ENCODE data around the gene EEPD1.

EEPD1 gene

GRCh38 chr7:36129048-36129534 is 24.0 kb upstream of the EEPD1 start:
- Histone ChIP-seq H3K9me3 (ENCODE audit: control insufficient read depth in 1 of 2, low read length in 2 of 2) (no peaks in the 10 kb centered on the region), H3K9ac (ENCODE audit: low read depth in 1 of 2, low read length in 2 of 2) (peak overlapping the region in 1 of 2 donors; percentile 18), H3K4me1 (ENCODE audit: control insufficient read depth in 1 of 2, insufficient read depth in 2 of 2, low read length in 2 of 2) (peaks cover 19 to 20% of the 10 kb centered on the region in 2 donors), H3K27ac (ENCODE audit: low read depth, low read length) (peak overlapping the region; percentile 33), H3K4me3 (ENCODE audit: low read depth in 1 of 2, low read length in 2 of 2) (peak overlapping the region; percentile 36 to 44), H3K27me3 (ENCODE audit: control insufficient read depth in 1 of 2, insufficient read depth in 2 of 2, low read length in 2 of 2) (no peaks in the 10 kb centered on the region), H3K36me3 (ENCODE audit: control insufficient read depth in 1 of 2, insufficient read depth in 2 of 2, low read length in 2 of 2) (no peaks in the 10 kb centered on the region)

GRCh38 chr7:36130236-36130945 is 22.7 kb upstream of the EEPD1 start:
- H3K9ac ChIP-seq (ENCODE audit: low read depth in 1 of 2, low read length in 2 of 2), result no peak overlapping the region
- no peaks in the 10 kb centered on the region for H3K27me3 ChIP-seq (ENCODE audit: control insufficient read depth in 1 of 2, insufficient read depth in 2 of 2, low read length in 2 of 2)
- no peaks in the 10 kb centered on the region for H3K9me3 ChIP-seq (ENCODE audit: control insufficient read depth in 1 of 2, low read length in 2 of 2)
- H3K4me3 ChIP-seq (ENCODE audit: low read depth in 1 of 2, low read length in 2 of 2), result no peak overlapping the region
- peaks cover 19 to 20% of the 10 kb centered on the region in 2 donors for H3K4me1 ChIP-seq (ENCODE audit: control insufficient read depth in 1 of 2, insufficient read depth in 2 of 2, low read length in 2 of 2)
- H3K27ac ChIP-seq (ENCODE audit: low read depth, low read length), result no peak overlapping the region
- H3K36me3 ChIP-seq (ENCODE audit: control insufficient read depth in 1 of 2, insufficient read depth in 2 of 2, low read length in 2 of 2), result no peaks in the 10 kb centered on the region

GRCh38 chr7:36131026-36131425 is 22.0 kb upstream of the EEPD1 start:
- Histone ChIP-seq H3K4me1 (ENCODE audit: control insufficient read depth in 1 of 2, insufficient read depth in 2 of 2, low read length in 2 of 2) (peaks cover 19 to 20% of the 10 kb centered on the region in 2 donors), H3K9me3 (ENCODE audit: control insufficient read depth in 1 of 2, low read length in 2 of 2) (no peaks in the 10 kb centered on the region), H3K36me3 (ENCODE audit: control insufficient read depth in 1 of 2, insufficient read depth in 2 of 2, low read length in 2 of 2) (no peaks in the 10 kb centered on the region), H3K27ac (ENCODE audit: low read depth, low read length) (no peak overlapping the region), H3K4me3 (ENCODE audit: low read depth in 1 of 2, low read length in 2 of 2) (no peak overlapping the region), H3K9ac (ENCODE audit: low read depth in 1 of 2, low read length in 2 of 2) (no peak overlapping the region), H3K27me3 (ENCODE audit: control insufficient read depth in 1 of 2, insufficient read depth in 2 of 2, low read length in 2 of 2) (no peaks in the 10 kb centered on the region)

GRCh38 chr7:36131499-36131898 is 21.6 kb upstream of the EEPD1 start:
- Histone ChIP-seq H3K4me1 (ENCODE audit: control insufficient read depth in 1 of 2, insufficient read depth in 2 of 2, low read length in 2 of 2) (peaks cover 19 to 20% of the 10 kb centered on the region in 2 donors), H3K9ac (ENCODE audit: low read depth in 1 of 2, low read length in 2 of 2) (no peak overlapping the region), H3K36me3 (ENCODE audit: control insufficient read depth in 1 of 2, insufficient read depth in 2 of 2, low read length in 2 of 2) (no peaks in the 10 kb centered on the region), H3K9me3 (ENCODE audit: control insufficient read depth in 1 of 2, low read length in 2 of 2) (no peaks in the 10 kb centered on the region), H3K27me3 (ENCODE audit: control insufficient read depth in 1 of 2, insufficient read depth in 2 of 2, low read length in 2 of 2) (no peaks in the 10 kb centered on the region), H3K27ac (ENCODE audit: low read depth, low read length) (no peak overlapping the region), H3K4me3 (ENCODE audit: low read depth in 1 of 2, low read length in 2 of 2) (no peak overlapping the region)

- Histone ChIP-seq H3K27ac (ENCODE audit: low read depth, low read length) (no peak overlapping the region), H3K4me3 (ENCODE audit: low read depth in 1 of 2, low read length in 2 of 2) (no peak overlapping the region), H3K9ac (ENCODE audit: low read depth in 1 of 2, low read length in 2 of 2) (no peak overlapping the region), H3K4me1 (ENCODE audit: control insufficient read depth in 1 of 2, insufficient read depth in 2 of 2, low read length in 2 of 2) (peaks cover 19 to 23% of the 10 kb centered on the region in 2 donors), H3K9me3 (ENCODE audit: control insufficient read depth in 1 of 2, low read length in 2 of 2) (no peaks in the 10 kb centered on the region), H3K27me3 (ENCODE audit: control insufficient read depth in 1 of 2, insufficient read depth in 2 of 2, low read length in 2 of 2) (no peaks in the 10 kb centered on the region), H3K36me3 (ENCODE audit: control insufficient read depth in 1 of 2, insufficient read depth in 2 of 2, low read length in 2 of 2) (no peaks in the 10 kb centered on the region)
Measured at GRCh38 chr7:36132012-36132411, 21.0 kb upstream of the EEPD1 start.

- no peaks in the 10 kb centered on the region for H3K27me3 ChIP-seq (ENCODE audit: control insufficient read depth in 1 of 2, insufficient read depth in 2 of 2, low read length in 2 of 2)
- no peak overlapping the region for H3K9ac ChIP-seq (ENCODE audit: low read depth in 1 of 2, low read length in 2 of 2)
- H3K9me3 ChIP-seq (ENCODE audit: control insufficient read depth in 1 of 2, low read length in 2 of 2), result no peaks in the 10 kb centered on the region
- H3K27ac ChIP-seq (ENCODE audit: low read depth, low read length), result no peak overlapping the region
- no peak overlapping the region for H3K4me3 ChIP-seq (ENCODE audit: low read depth in 1 of 2, low read length in 2 of 2)
- peaks cover 12 to 19% of the 10 kb centered on the region in 2 donors for H3K4me1 ChIP-seq (ENCODE audit: control insufficient read depth in 1 of 2, insufficient read depth in 2 of 2, low read length in 2 of 2)
- H3K36me3 ChIP-seq (ENCODE audit: control insufficient read depth in 1 of 2, insufficient read depth in 2 of 2, low read length in 2 of 2), result no peaks in the 10 kb centered on the region
Measured at GRCh38 chr7:36135700-36136099, 17.4 kb upstream of the EEPD1 start.

- no peak overlapping the region for H3K4me3 ChIP-seq (ENCODE audit: low read depth in 1 of 2, low read length in 2 of 2)
- no peaks in the 10 kb centered on the region for H3K36me3 ChIP-seq (ENCODE audit: control insufficient read depth in 1 of 2, insufficient read depth in 2 of 2, low read length in 2 of 2)
- H3K27me3 ChIP-seq (ENCODE audit: control insufficient read depth in 1 of 2, insufficient read depth in 2 of 2, low read length in 2 of 2), result no peaks in the 10 kb centered on the region
- no peaks in the 10 kb centered on the region for H3K9me3 ChIP-seq (ENCODE audit: control insufficient read depth in 1 of 2, low read length in 2 of 2)
- no peak overlapping the region for H3K9ac ChIP-seq (ENCODE audit: low read depth in 1 of 2, low read length in 2 of 2)
- H3K27ac ChIP-seq (ENCODE audit: low read depth, low read length), result no peak overlapping the region
- peaks cover 12 to 19% of the 10 kb centered on the region in 2 donors for H3K4me1 ChIP-seq (ENCODE audit: control insufficient read depth in 1 of 2, insufficient read depth in 2 of 2, low read length in 2 of 2)
Measured at GRCh38 chr7:36137258-36137657, 15.8 kb upstream of the EEPD1 start.

GRCh38 chr7:36137754-36138153 is 15.3 kb upstream of the EEPD1 start:
- no peak overlapping the region for H3K27ac ChIP-seq (ENCODE audit: low read depth, low read length)
- no peak overlapping the region for H3K4me3 ChIP-seq (ENCODE audit: low read depth in 1 of 2, low read length in 2 of 2)

GRCh38 chr7:36138209-36138608 is 14.8 kb upstream of the EEPD1 start:
- no peaks in the 10 kb centered on the region for H3K27me3 ChIP-seq (ENCODE audit: control insufficient read depth in 1 of 2, insufficient read depth in 2 of 2, low read length in 2 of 2)
- H3K4me3 ChIP-seq (ENCODE audit: low read depth in 1 of 2, low read length in 2 of 2), result no peak overlapping the region
- H3K9ac ChIP-seq (ENCODE audit: low read depth in 1 of 2, low read length in 2 of 2), result no peak overlapping the region
- H3K36me3 ChIP-seq (ENCODE audit: control insufficient read depth in 1 of 2, insufficient read depth in 2 of 2, low read length in 2 of 2), result no peaks in the 10 kb centered on the region
- H3K4me1 ChIP-seq (ENCODE audit: control insufficient read depth in 1 of 2, insufficient read depth in 2 of 2, low read length in 2 of 2), result peaks cover 12 to 19% of the 10 kb centered on the region in 2 donors
- H3K9me3 ChIP-seq (ENCODE audit: control insufficient read depth in 1 of 2, low read length in 2 of 2), result no peaks in the 10 kb centered on the region
- H3K27ac ChIP-seq (ENCODE audit: low read depth, low read length), result no peak overlapping the region

More at GRCh38 chr7:36137754-36138153, 15.3 kb upstream of the EEPD1 start:
- Histone ChIP-seq H3K9ac (ENCODE audit: low read depth in 1 of 2, low read length in 2 of 2) (no peak overlapping the region), H3K27me3 (ENCODE audit: control insufficient read depth in 1 of 2, insufficient read depth in 2 of 2, low read length in 2 of 2) (no peaks in the 10 kb centered on the region), H3K4me1 (ENCODE audit: control insufficient read depth in 1 of 2, insufficient read depth in 2 of 2, low read length in 2 of 2) (peaks cover 12 to 19% of the 10 kb centered on the region in 2 donors), H3K36me3 (ENCODE audit: control insufficient read depth in 1 of 2, insufficient read depth in 2 of 2, low read length in 2 of 2) (no peaks in the 10 kb centered on the region), H3K9me3 (ENCODE audit: control insufficient read depth in 1 of 2, low read length in 2 of 2) (no peaks in the 10 kb centered on the region)

- H3K4me3 ChIP-seq (ENCODE audit: low read depth in 1 of 2, low read length in 2 of 2), result no peak overlapping the region
- peaks cover 12 to 19% of the 10 kb centered on the region in 2 donors for H3K4me1 ChIP-seq (ENCODE audit: control insufficient read depth in 1 of 2, insufficient read depth in 2 of 2, low read length in 2 of 2)
- no peak overlapping the region for H3K27ac ChIP-seq (ENCODE audit: low read depth, low read length)
- no peak overlapping the region for H3K9ac ChIP-seq (ENCODE audit: low read depth in 1 of 2, low read length in 2 of 2)
- no peaks in the 10 kb centered on the region for H3K27me3 ChIP-seq (ENCODE audit: control insufficient read depth in 1 of 2, insufficient read depth in 2 of 2, low read length in 2 of 2)
- H3K9me3 ChIP-seq (ENCODE audit: control insufficient read depth in 1 of 2, low read length in 2 of 2), result no peaks in the 10 kb centered on the region
- no peaks in the 10 kb centered on the region for H3K36me3 ChIP-seq (ENCODE audit: control insufficient read depth in 1 of 2, insufficient read depth in 2 of 2, low read length in 2 of 2)
Measured at GRCh38 chr7:36141351-36141750, 11.7 kb upstream of the EEPD1 start.

Data from duodenal mucosa (tissue), 2 donors.